Measurements from ENCODE around the gene PIP5K1A.
A peak's percentile ranks its signal among the peaks of the same experiment; 100 is the strongest.
"Not testable (repeated sequence)": the region's sequence is repeated elsewhere in the genome, so short reads cannot be mapped to it uniquely, and the experiment has no call there.

Gene PIP5K1A

GRCh38 chr1:151193304-151193703 is 5.0 kb upstream of the PIP5K1A start:
- no peak for DNase-seq (ENCODE audit: low spot score)

- DNase-seq (ENCODE audit: low spot score): no peak
Observed at GRCh38 chr1:151193856-151194255, 4.5 kb upstream of the PIP5K1A start.

- not testable (repeated sequence) for DNase-seq (ENCODE audit: low spot score)
Observed at GRCh38 chr1:151194894-151195594, 3.3 kb upstream of the PIP5K1A start.

GRCh38 chr1:151196292-151196800 is 2.0 kb upstream of the PIP5K1A start:
- peak; percentile 70 for DNase-seq (ENCODE audit: low spot score)

GRCh38 chr1:151197863-151198253 is 494 bp upstream of the PIP5K1A start:
- DNase-seq (ENCODE audit: low spot score): no peak

- peak; percentile 56 for DNase-seq (ENCODE audit: low spot score)
Observed at GRCh38 chr1:151199873-151200581, 1.7 kb downstream of the PIP5K1A start.

GRCh38 chr1:151205381-151205965 is 7.1 kb downstream of the PIP5K1A start:
- not testable (repeated sequence) for DNase-seq (ENCODE audit: low spot score)

- no peak for DNase-seq (ENCODE audit: low spot score)
Observed at GRCh38 chr1:151210830-151211229, 12.5 kb downstream of the PIP5K1A start.

DNA sequence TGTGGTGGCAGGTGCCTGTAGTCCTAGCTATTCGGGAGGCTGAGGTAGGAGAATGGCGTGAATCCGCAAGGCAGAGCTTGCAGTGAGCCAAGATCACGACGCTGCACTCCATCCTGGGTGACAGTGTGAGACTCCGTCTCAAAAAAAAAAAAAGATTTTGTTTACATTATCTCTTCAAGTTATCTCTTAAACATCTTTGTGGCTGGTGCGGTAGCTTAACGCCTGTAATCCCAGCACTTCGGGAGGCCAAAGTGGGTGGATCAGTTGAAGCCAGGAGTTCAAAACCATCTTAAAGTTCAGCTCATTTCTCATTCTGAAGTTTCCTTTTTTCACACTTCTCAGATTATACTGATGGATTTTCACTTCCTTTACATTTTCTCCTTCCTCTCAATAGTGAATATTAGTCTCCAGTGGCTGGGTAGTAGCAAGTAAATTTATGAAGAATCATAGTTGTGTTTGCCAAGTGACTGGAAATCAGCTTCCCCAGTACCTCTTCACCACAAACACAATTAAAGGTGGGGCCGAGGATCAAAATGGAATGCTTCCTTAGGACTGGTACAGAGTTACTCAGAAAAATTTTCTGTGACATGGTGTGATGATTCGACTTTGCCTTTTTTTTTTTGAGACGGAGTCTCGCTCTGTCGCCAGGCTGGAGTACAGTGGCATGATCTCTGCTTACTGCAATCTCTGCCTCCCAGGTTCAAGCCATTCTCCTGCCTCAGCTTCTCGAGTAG is 13.8 kb downstream of the PIP5K1A start:
- DNase-seq (ENCODE audit: low spot score): no peak

DNA sequence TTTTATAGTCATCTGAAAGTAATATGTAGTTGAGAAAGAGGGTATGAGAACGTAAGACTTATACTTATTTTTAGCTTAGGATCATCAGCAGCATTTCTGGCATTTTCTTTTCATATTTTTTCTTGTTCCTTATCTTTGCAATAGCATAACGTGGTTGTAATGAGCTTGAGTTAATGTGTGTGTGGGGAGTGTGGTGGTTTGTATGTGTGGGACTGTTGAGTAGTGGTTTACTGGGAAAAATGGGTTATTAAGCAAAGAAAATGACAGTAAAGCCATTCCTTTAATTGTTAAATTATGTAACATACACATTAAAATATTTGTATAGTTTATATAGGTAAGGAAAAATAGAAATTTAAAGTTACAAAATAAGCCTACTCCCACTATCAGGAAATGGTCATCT is 15.2 kb downstream of the PIP5K1A start:
- DNase-seq (ENCODE audit: low spot score): no peak

DNA sequence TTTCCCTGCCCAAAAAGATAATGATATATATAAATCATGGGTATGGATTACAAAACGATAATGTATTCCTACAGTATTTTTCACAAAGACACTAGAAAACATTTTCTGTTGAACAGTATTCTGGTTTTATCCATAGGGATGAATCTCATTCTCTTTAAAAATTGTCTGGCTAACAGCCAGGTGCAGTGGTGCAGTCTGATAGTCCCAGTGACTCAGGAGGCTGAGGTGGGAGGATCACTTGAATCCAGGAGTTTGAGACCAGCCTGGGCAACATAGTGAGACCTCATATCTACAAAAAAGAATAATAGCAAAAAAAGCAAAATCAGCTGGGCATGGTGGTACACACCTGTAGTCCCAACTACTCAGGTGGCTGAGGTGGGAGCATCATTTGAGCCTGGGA is 23.3 kb downstream of the PIP5K1A start:
- DNase-seq (ENCODE audit: low spot score): no peak

- DNase-seq (ENCODE audit: low spot score): no peak
Observed at GRCh38 chr1:151222130-151222529, 23.8 kb downstream of the PIP5K1A start.

GRCh38 chr1:151235235-151235634 is 36.9 kb downstream of the PIP5K1A start:
- DNase-seq (ENCODE audit: low spot score): no peak

DNA sequence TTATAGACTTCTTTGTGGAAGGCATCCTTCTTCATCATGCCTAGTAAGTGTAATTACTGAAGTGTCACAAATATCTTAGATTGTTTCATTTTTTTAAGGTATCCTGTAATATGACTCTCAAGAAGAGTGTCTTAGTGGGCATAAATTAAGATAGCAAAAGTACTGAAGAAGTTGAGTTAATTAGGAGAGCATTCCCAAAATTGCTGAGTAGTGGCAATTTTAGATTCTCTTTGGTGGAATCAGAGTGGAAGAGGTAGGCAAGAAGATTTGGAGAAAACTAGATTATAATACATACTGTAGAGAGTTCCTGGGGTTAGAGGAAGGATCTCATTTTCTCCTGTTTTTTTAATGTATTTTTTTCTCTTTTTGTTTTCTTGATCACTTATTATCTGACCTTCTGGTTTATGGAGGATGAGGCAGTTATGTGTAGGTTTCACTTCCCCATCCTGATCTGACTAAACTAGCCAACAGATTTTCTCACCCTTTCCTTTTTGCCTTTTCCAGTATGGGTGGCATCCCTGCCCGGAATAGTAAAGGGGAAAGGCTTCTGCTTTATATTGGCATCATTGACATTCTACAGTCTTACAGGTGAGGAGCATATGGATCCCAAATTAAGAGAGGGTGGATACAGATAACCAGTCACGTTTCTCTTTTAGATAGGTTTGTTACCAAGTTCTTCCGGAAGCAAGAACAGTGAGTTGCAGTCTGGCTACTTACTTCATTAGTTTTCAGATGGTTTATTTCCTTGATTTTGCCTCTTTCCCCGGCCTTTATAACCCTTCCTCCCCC is 39.5 kb downstream of the PIP5K1A start:
- DNase-seq (ENCODE audit: low spot score): no peak

DNA sequence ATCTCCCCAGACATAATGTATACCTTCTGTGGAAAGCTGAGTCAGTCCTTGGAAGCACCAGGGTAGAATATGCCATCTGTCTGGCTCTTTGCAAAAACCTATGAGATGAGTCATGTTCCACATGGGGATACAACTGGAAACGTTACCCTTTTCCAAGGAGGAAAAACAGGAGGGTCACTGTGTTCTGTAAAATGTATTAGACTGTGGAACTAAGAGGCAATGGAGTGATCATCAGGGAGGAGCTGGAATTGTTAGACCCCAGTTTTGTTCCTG is 40.1 kb downstream of the PIP5K1A start:
- DNase-seq (ENCODE audit: low spot score): no peak

DNA sequence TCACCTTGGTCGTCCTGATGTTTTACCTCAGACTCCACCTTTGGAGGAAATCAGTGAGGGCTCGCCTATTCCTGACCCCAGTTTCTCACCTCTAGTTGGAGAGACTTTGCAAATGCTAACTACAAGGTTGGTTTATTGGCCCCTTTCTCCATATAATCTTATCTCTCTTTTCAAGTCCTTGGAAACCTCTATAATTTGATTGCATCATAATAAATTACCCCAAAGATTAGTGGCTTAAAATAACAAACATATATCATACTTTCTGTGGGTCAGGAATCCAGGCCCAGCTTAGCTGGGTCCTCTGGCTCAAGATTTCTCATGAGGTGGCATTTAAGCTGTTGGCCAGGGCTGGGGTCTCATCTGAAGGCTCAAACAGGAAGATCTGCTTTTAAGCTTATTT is 44.1 kb downstream of the PIP5K1A start:
- DNase-seq (ENCODE audit: low spot score): no peak

DNA sequence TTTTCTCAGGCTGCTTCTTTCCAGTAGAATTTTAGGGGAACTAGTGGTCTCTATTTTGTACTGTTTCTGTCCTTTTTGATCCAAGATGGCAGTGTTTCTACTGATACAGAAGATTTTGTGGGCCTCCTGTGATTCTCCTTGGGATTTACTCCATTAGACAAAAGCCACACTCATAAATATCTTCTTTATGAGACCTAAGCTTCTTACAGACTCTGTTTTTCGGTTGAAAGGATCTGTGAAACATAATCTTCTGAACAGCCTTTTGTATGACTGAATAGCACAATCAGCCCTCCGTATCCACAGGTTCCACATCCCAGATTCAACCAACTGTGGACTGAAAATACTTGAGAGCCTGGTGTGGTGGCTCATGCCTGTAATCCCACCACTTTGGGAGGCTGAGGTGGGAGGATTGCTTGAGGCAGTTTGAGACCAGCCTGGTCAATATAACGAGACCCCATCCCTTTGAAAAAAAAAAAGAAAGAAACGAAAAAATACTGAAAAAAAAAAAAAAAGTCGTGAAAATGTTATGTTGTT is 45.4 kb downstream of the PIP5K1A start:
- no peak for DNase-seq (ENCODE audit: low spot score)

- no peak for DNase-seq (ENCODE audit: low spot score)
Observed at GRCh38 chr1:151246786-151247185, 48.4 kb downstream of the PIP5K1A start.

GRCh38 chr1:151251656-151252470 is 53.5 kb downstream of the PIP5K1A start:
- DNase-seq (ENCODE audit: low spot score): peak; percentile 81
